Peyer's patch (tissue), 4 donors: Measurements from ENCODE around the gene CCDC63.

Source experiments
- POLR2A ChIP-seq, 2 donors: fragments of 450-650 bp; IDR thresholded peaks; one replicate each; pipeline ENCODE4 v1.5.1; 2017; ENCODE audit warnings: antibody characterized with exemption in 2 of 2, mild to moderate bottlenecking in 2 of 2, moderate library complexity in 2 of 2
- TF ChIP-seq, protein P1 (sequence below), 6 experiments: fragments of 450-650 bp in 4 of 6; fragments of 200-600 bp in 2 of 6; sonication (generic) in 1 of 6; IDR thresholded peaks; one replicate each; pipeline ENCODE4 v1.5.1; 2017 to 2019; ENCODE audit warnings: antibody characterized with exemption in 6 of 6, mild to moderate bottlenecking in 3 of 6, moderate library complexity in 1 of 6

DNA sequence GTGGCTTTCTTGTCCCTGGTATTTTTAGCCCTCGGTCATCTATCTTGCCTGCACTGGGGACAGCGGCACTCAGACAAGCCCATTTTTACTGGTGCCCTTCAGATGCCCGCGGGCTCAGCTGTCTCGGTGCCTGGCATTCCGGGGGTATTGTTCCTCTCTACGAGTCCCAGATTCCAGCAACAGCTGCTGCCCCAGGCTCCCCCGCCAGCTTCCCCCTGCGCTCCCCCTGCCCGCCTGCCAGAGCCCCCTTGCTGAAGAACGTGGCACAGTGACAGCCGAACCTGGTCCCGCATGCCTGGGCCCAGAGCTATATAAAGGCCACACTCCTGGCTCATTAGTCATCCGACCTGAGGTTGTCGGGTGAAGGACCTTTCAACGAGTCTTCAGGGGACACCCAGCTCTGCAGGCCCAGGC lies 84.5 kb downstream of the CCDC63 start:
- TF ChIP-seq, protein P1, sequence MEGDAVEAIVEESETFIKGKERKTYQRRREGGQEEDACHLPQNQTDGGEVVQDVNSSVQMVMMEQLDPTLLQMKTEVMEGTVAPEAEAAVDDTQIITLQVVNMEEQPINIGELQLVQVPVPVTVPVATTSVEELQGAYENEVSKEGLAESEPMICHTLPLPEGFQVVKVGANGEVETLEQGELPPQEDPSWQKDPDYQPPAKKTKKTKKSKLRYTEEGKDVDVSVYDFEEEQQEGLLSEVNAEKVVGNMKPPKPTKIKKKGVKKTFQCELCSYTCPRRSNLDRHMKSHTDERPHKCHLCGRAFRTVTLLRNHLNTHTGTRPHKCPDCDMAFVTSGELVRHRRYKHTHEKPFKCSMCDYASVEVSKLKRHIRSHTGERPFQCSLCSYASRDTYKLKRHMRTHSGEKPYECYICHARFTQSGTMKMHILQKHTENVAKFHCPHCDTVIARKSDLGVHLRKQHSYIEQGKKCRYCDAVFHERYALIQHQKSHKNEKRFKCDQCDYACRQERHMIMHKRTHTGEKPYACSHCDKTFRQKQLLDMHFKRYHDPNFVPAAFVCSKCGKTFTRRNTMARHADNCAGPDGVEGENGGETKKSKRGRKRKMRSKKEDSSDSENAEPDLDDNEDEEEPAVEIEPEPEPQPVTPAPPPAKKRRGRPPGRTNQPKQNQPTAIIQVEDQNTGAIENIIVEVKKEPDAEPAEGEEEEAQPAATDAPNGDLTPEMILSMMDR (IDR thresholded peaks at IDR 0.05): no peak
- no peak for TF ChIP-seq POLR2A (IDR thresholded peaks at IDR 0.05)
